GM12892 (cell line): Measurements from ENCODE around the gene CCDC188.

Experiments used
- POLR2AphosphoS5 ChIP-seq: IDR thresholded peaks from 2 replicates; pipeline ENCODE4 v1.6.1; 2011; ENCODE audit warnings: low read depth, low read length, control low read depth
- TAF1 ChIP-seq: IDR thresholded peaks from 2 replicates; pipeline ENCODE4 v1.6.1; 2011; ENCODE audit warnings: low read depth, mild to moderate bottlenecking, control low read depth, low read length, borderline replicate concordance

DNA sequence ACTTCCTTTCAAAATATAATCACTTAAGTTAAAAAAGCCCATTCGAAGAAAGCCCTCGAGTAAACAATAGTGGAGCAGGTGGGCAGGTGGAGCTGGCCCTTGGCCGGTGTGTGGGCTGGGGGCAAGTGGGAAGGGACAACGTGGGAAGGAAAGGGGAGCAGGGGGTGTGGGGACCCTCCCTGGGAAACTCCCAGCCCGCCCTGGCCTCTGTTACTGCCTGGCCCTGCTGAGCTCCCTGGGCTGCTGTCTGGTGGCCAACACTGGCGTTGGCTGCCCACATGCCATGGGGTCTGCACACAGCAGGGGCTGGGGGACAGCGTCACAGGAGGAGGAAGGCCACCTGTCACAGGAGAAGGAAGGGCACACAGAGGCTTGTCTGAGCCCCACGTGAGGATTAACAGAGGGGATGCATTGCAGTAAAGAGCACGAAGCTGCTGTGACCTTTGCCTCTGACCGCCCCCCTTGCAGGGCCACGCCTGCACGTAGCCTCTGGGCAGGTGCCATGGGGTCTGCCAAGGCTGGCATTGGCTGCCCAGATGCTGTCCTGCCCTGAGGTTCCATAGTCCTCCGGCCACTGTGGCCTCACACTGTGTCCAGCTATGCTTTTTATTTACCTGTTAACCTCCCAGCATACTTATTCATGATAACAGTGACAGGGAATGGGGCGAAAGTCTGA is 36.2 kb upstream of the CCDC188 start:
- no peak for TF ChIP-seq POLR2AphosphoS5
- TF ChIP-seq TAF1: no peak
